HCT116 (cell line): ENCODE measurements around the gene HDAC11. TPM values are rescaled to one million over a fixed set of nuclear protein-coding genes. Genes with fewer than 3 reads are reported as not detected.

Experiments used
- ATAC-seq: fragments of 200-7000 bp; cut with Tn5 transposase; 2 replicates; pipeline ENCODE4 v1.9.1; 2020; ENCODE audit warnings: mild to moderate bottlenecking, moderate library complexity
- BruUV-seq: library from RNA; stranded (reverse); fragments of 400-500 nt; replicated peaks from 2 replicates; lab custom pipeline; 2021; lab: Mats Ljungman, UMichigan
- CTCF ChIA-PET: fragments of 300-600 bp; sonication (Branson Sonifier 250); formaldehyde crosslinking; loops from one replicate; lab custom pipeline; 2021; ENCODE audit warnings: antibody characterized with exemption; lab: Charles Lee
- POLR2A ChIA-PET: fragments of 300-600, 350-600 bp; sonication (Branson Sonifier 250); formaldehyde crosslinking; loops from one replicate; lab custom pipeline; 2021; ENCODE audit warnings: antibody characterized with exemption; lab: Charles Lee
- RAD21 ChIA-PET, 2 experiments: fragments of 300-600 bp; sonication (Branson Sonifier 250); formaldehyde crosslinking; loops; one replicate each; lab custom pipeline; 2023; ENCODE audit warnings: low total read pairs in 2 of 2; ENCODE audit not compliant: uncharacterized antibody in 2 of 2, unreplicated experiment in 2 of 2, low non-redundant PET in 1 of 2; lab: Charles Lee
- DNase-seq: peaks from one replicate; pipeline ENCODE4 v3.0.0-alpha.2; 2010; ENCODE audit warnings: low read depth, low spot score
- H2AFZ ChIP-seq: fragments of 200-600 bp; shearing (Covaris generic), sonication (generic); 2 replicates; pipeline ENCODE4 v1.6.1; 2017; ENCODE audit warnings: low read depth, mixed run types, mixed read lengths, antibody characterized with exemption, low read length; ENCODE audit not compliant: poor library complexity, severe bottlenecking
- H3K27ac ChIP-seq: 2 replicates; pipeline ENCODE4 v1.5.1; 2012; ENCODE audit warnings: low read depth, low read length
- H3K27me3 ChIP-seq: fragments of 200-600 bp; sonication (generic); 2 replicates; pipeline ENCODE4 v1.6.1; 2016; ENCODE audit warnings: mixed run types, low read length, mixed read lengths; ENCODE audit not compliant: insufficient read depth
- H3K36me3 ChIP-seq, 2 experiments: fragments of 200-500 bp in 1 of 2; fragments of 200-600 bp in 1 of 2; sonication (Bioruptor generic) in 1 of 2; sonication (generic) in 1 of 2; 2 replicates each; pipeline versions ENCODE4 v1.5.1 to v1.6.1; 2014 to 2016; ENCODE audit warnings: low read length in 2 of 2, inconsistent platforms in 1 of 2, mixed read lengths in 1 of 2, mixed run types in 1 of 2; ENCODE audit not compliant: insufficient read depth in 2 of 2, control insufficient read depth in 1 of 2
- H3K4me1 ChIP-seq, 2 experiments: fragments of 200-600 bp in 1 of 2; sonication (generic) in 1 of 2; 2 replicates each; pipeline versions ENCODE4 v1.5.1 to v1.6.1; 2012 to 2017; ENCODE audit warnings: low read length in 2 of 2, inconsistent platforms in 1 of 2, mild to moderate bottlenecking in 1 of 2, mixed read lengths in 1 of 2, mixed run types in 1 of 2, moderate library complexity in 1 of 2; ENCODE audit not compliant: insufficient read depth in 2 of 2, control insufficient read depth in 1 of 2
- H3K4me2 ChIP-seq: fragments of 200-600 bp; sonication (generic); 2 replicates; pipeline ENCODE4 v1.6.1; 2017; ENCODE audit warnings: mixed run types, low read length, mixed read lengths
- H3K4me3 ChIP-seq, 2 experiments: fragments of 200-600 bp in 1 of 2; sonication (generic) in 1 of 2; replicated peaks in 1 of 2; 2 replicates each; pipeline ENCODE4 v1.5.1; 2011 to 2016; ENCODE audit warnings: low read length in 2 of 2, control low read depth in 1 of 2, low read depth in 1 of 2, mild to moderate bottlenecking in 1 of 2, mixed read lengths in 1 of 2, mixed run types in 1 of 2
- H3K79me2 ChIP-seq: fragments of 200-600 bp; sonication (generic); 2 replicates; pipeline ENCODE4 v1.6.1; 2017; ENCODE audit warnings: mild to moderate bottlenecking, mixed run types, low read length, moderate library complexity, mixed read lengths; ENCODE audit not compliant: insufficient read depth
- H3K9ac ChIP-seq: fragments of 200-600 bp; sonication (generic); 2 replicates; pipeline ENCODE4 v1.6.1; 2016; ENCODE audit warnings: low read length, mixed read lengths
- H3K9me2 ChIP-seq: fragments of 200-600 bp; sonication (generic), shearing (Covaris generic); 2 replicates; pipeline ENCODE4 v1.6.1; 2017; ENCODE audit warnings: mixed run types, mild to moderate bottlenecking, moderate library complexity; ENCODE audit not compliant: insufficient read depth
- H3K9me3 ChIP-seq, 2 experiments: fragments of 200-500 bp in 1 of 2; fragments of 200-600 bp in 1 of 2; sonication (Bioruptor generic) in 1 of 2; sonication (generic) in 1 of 2; 2 replicates each; pipeline ENCODE4 v1.6.1; 2014 to 2017; ENCODE audit warnings: low read length in 2 of 2, mixed read lengths in 2 of 2, inconsistent platforms in 1 of 2, low read depth in 1 of 2, mild to moderate bottlenecking in 1 of 2, mixed run types in 1 of 2, moderate library complexity in 1 of 2; ENCODE audit not compliant: control insufficient read depth in 1 of 2, insufficient read depth in 1 of 2
- H4K20me1 ChIP-seq: fragments of 200-600 bp; sonication (generic), shearing (Covaris generic); 2 replicates; pipeline ENCODE4 v1.6.1; 2017; ENCODE audit warnings: mixed run types, mild to moderate bottlenecking, moderate library complexity; ENCODE audit not compliant: insufficient read depth
- CTCF ChIP-seq, 3 experiments: fragments of 200-600 bp in 1 of 3; sonication (generic) in 1 of 3; IDR thresholded peaks in 2 of 3; conservative IDR thresholded peaks in 1 of 3; 2 replicates each; pipeline ENCODE4 v1.5.1; 2012 to 2017; ENCODE audit warnings: low read depth in 2 of 3, low read length in 2 of 3, antibody characterized with exemption in 1 of 3, borderline replicate concordance in 1 of 3, control low read depth in 1 of 3, mild to moderate bottlenecking in 1 of 3, mixed read lengths in 1 of 3, mixed run types in 1 of 3, moderate library complexity in 1 of 3; ENCODE audit not compliant: insufficient read depth in 1 of 3
- EGR1 ChIP-seq: IDR thresholded peaks from 2 replicates; pipeline ENCODE4 v1.6.1; 2012; ENCODE audit warnings: low read depth
- EZH2 ChIP-seq: fragments of 200-600 bp; sonication (generic); IDR thresholded peaks from 2 replicates; pipeline ENCODE4 v1.6.1; 2017; ENCODE audit warnings: antibody characterized with exemption, mixed run types
- FOSL1 ChIP-seq: IDR thresholded peaks from 2 replicates; pipeline ENCODE4 v1.6.1; 2012; ENCODE audit warnings: low read depth
- JUND ChIP-seq: IDR thresholded peaks from 2 replicates; pipeline ENCODE4 v1.6.1; 2012
- MAX ChIP-seq: IDR thresholded peaks from 2 replicates; pipeline ENCODE4 v1.6.1; 2012
- POLR2A ChIP-seq: IDR thresholded peaks from 2 replicates; pipeline ENCODE4 v1.7.0; 2011; ENCODE audit warnings: borderline replicate concordance; ENCODE audit not compliant: insufficient read depth, insufficient read length; ENCODE audit errors: extremely low read depth
- POLR2AphosphoS5 ChIP-seq: IDR thresholded peaks from 2 replicates; pipeline ENCODE4 v1.6.1; 2011; ENCODE audit warnings: mild to moderate bottlenecking, low read depth, low read length, moderate library complexity
- RAD21 ChIP-seq: IDR thresholded peaks from 2 replicates; pipeline ENCODE4 v1.6.1; 2012; ENCODE audit warnings: low read depth, mild to moderate bottlenecking
- SP1 ChIP-seq: IDR thresholded peaks from 2 replicates; pipeline ENCODE4 v1.6.1; 2012; ENCODE audit warnings: low read depth
- SRF ChIP-seq: IDR thresholded peaks from 2 replicates; pipeline ENCODE4 v1.6.1; 2012; ENCODE audit warnings: low read depth
- TCF7L2 ChIP-seq: IDR thresholded peaks from 2 replicates; pipeline ENCODE4 v1.7.0; 2011; ENCODE audit warnings: borderline replicate concordance, inconsistent platforms; ENCODE audit not compliant: insufficient read depth, insufficient read length; ENCODE audit errors: extremely low read depth
- YY1 ChIP-seq: IDR thresholded peaks from 2 replicates; pipeline ENCODE4 v1.6.1; 2011; ENCODE audit warnings: low read length, low read depth, moderate library complexity, mild to moderate bottlenecking; ENCODE audit not compliant: insufficient replicate concordance; ENCODE audit errors: extremely low read depth
- ZBTB33 ChIP-seq: IDR thresholded peaks from 2 replicates; pipeline ENCODE4 v1.6.1; 2011; ENCODE audit warnings: mild to moderate bottlenecking, low read length, moderate library complexity; ENCODE audit not compliant: insufficient replicate concordance; ENCODE audit errors: extremely low read depth
- ZFX ChIP-seq: fragments of 450-650 bp; IDR thresholded peaks from 2 replicates; pipeline ENCODE4 v1.6.1; 2017
- ZNF274 ChIP-seq: fragments of 200-500 bp; sonication (Bioruptor generic); IDR thresholded peaks from 2 replicates; pipeline ENCODE4 v1.6.1; 2014; ENCODE audit warnings: mild to moderate bottlenecking, low read depth, low read length, inconsistent platforms
- intact Hi-C: fragments of 100-400 bp; cut with micrococcal nuclease; formaldehyde crosslinking; loops from 2 replicates; pipeline ENCODE4 v1.10.0; 2022
- total RNA-seq: library from RNA; stranded (reverse); gene quantifications from one replicate; pipeline ENCODE4 v1.2.1, GENCODE V29; 2021; ENCODE audit not compliant: unreplicated experiment

The HDAC11 gene
- total RNA-seq, 1 experiment from 2014 or later: 16.1 TPM

- H3K36me3 ChIP-seq: no peaks in the 10 kb centered on the region
- no peak overlapping the region for H3K9ac ChIP-seq
- ChIA-PET CTCF (no interaction called here), RAD21 (no interaction called here), POLR2A (no interaction called here)
- intact Hi-C loops: no loop called here
- H3K4me2 ChIP-seq: no peak overlapping the region
- no peaks in the 10 kb centered on the region for H3K79me2 ChIP-seq
- TF ChIP-seq JUND (no peak), EGR1 (no peak), POLR2AphosphoS5 (no peak), YY1 (no peak), SRF (no peak), FOSL1 (no peak), RAD21 (no peak)
- no TSS peak for BruUV-seq
- DNase-seq (no peak), ATAC-seq (no peak)
- peaks cover 0 to 14% of the 10 kb centered on the region in 2 experiments; a peak in 1 of 4 replicates for H3K4me1 ChIP-seq
- no peaks in the 10 kb centered on the region for H3K27me3 ChIP-seq
- no peak overlapping the region for H3K27ac ChIP-seq
- no peak overlapping the region for H2AFZ ChIP-seq
- H3K9me2 ChIP-seq: no peaks in the 10 kb centered on the region
- peaks cover 0 to 8% of the 10 kb centered on the region in 2 experiments; a peak in 1 of 4 replicates for H3K9me3 ChIP-seq
- H3K4me3 ChIP-seq: no peak overlapping the region
- no peaks in the 10 kb centered on the region for H4K20me1 ChIP-seq
These were observed 65.9 kb downstream of the HDAC11 start for GRCh38 chr3:13545952-13546454.

- Histone ChIP-seq H3K4me1 (peaks cover 0 to 14% of the 10 kb centered on the region in 2 experiments; a peak in 1 of 4 replicates), H3K9ac (no peak overlapping the region), H3K27ac (no peak overlapping the region), H3K79me2 (no peaks in the 10 kb centered on the region), H3K9me3 (peaks cover 0 to under 1% of the 10 kb centered on the region in 2 experiments; a peak in 1 of 4 replicates), H3K27me3 (no peaks in the 10 kb centered on the region), H4K20me1 (no peaks in the 10 kb centered on the region), H3K36me3 (no peaks in the 10 kb centered on the region), H3K9me2 (no peaks in the 10 kb centered on the region), H2AFZ (no peak overlapping the region), H3K4me2 (0 out of 2 replicates have a peak overlapping the region, but pooled peaks have one; percentile 2), H3K4me3 (no peak overlapping the region)
- DNase-seq: no peak
- RAD21 ChIA-PET: no interaction called here
- no TSS peak for BruUV-seq
- ATAC-seq: peak; percentile 18; the same call in 1 of the 2 replicates
- CTCF ChIA-PET: no interaction called here
- POLR2A ChIA-PET: no interaction called here
- intact Hi-C loops: no loop called here
- TF ChIP-seq MAX (no peak), SRF (no peak), POLR2A (no peak), SP1 (no peak), ZFX (no peak), TCF7L2 (no peak), CTCF (IDR thresholded peaks at IDR 0.05 in 2 of 3, conservative IDR thresholded peaks at IDR 0.05 in 1 of 3; ENCODE audit: borderline replicate concordance in 1 of 3, insufficient read depth in 1 of 3, low read depth in 2 of 3, low read length in 2 of 3) (no peak), YY1 (no peak), EZH2 (no peak), JUND (no peak), ZNF274 (no peak), POLR2AphosphoS5 (no peak), ZBTB33 (no peak)
These were observed 66.6 kb downstream of the HDAC11 start for GRCh38 chr3:13546667-13547171.
